Skeletal muscle tissue (tissue), 4 donors: ENCODE measurements around the gene DNAJB13. TPM values are rescaled to one million over a fixed set of nuclear protein-coding genes. Genes with fewer than 3 reads are reported as not detected.

Experiments
- H3K27ac ChIP-seq: one replicate; pipeline ENCODE4 v1.7.0; 2013; ENCODE audit warnings: mild to moderate bottlenecking, low read depth, low read length, inconsistent platforms
- H3K27me3 ChIP-seq, 3 donors: one replicate each; pipeline ENCODE4 v1.7.0; 2013; ENCODE audit warnings: low read length in 3 of 3; ENCODE audit not compliant: control insufficient read depth in 3 of 3, insufficient read depth in 3 of 3
- H3K36me3 ChIP-seq, 3 donors: one replicate each; pipeline ENCODE4 v1.7.0; 2013; ENCODE audit warnings: low read length in 3 of 3; ENCODE audit not compliant: control insufficient read depth in 3 of 3, insufficient read depth in 3 of 3
- H3K4me1 ChIP-seq, 3 donors: one replicate each; pipeline ENCODE4 v1.7.0; 2013; ENCODE audit warnings: low read length in 3 of 3, mild to moderate bottlenecking in 3 of 3; ENCODE audit not compliant: control insufficient read depth in 3 of 3, insufficient read depth in 3 of 3
- H3K4me3 ChIP-seq, 3 donors: one replicate each; pipeline ENCODE4 v1.7.0; 2013; ENCODE audit warnings: low read length in 3 of 3
- H3K9ac ChIP-seq, 3 donors: one replicate each; pipeline ENCODE4 v1.7.0; 2013; ENCODE audit warnings: low read length in 3 of 3, mild to moderate bottlenecking in 3 of 3, moderate library complexity in 2 of 3, low read depth in 1 of 3
- H3K9me3 ChIP-seq, 3 donors: one replicate each; pipeline ENCODE4 v1.7.0; 2013; ENCODE audit warnings: low read length in 3 of 3; ENCODE audit not compliant: control insufficient read depth in 3 of 3
- total RNA-seq: library from RNA; depleted of rRNA; stranded (reverse); fragments of >200 nt; gene quantifications from one replicate; pipeline ENCODE4 v1.2.3, GENCODE V29; 2014
- donor health status: Osteomylitis.

The DNAJB13 gene
- total RNA-seq, 1 donor from 2014 or later: not detected

DNA sequence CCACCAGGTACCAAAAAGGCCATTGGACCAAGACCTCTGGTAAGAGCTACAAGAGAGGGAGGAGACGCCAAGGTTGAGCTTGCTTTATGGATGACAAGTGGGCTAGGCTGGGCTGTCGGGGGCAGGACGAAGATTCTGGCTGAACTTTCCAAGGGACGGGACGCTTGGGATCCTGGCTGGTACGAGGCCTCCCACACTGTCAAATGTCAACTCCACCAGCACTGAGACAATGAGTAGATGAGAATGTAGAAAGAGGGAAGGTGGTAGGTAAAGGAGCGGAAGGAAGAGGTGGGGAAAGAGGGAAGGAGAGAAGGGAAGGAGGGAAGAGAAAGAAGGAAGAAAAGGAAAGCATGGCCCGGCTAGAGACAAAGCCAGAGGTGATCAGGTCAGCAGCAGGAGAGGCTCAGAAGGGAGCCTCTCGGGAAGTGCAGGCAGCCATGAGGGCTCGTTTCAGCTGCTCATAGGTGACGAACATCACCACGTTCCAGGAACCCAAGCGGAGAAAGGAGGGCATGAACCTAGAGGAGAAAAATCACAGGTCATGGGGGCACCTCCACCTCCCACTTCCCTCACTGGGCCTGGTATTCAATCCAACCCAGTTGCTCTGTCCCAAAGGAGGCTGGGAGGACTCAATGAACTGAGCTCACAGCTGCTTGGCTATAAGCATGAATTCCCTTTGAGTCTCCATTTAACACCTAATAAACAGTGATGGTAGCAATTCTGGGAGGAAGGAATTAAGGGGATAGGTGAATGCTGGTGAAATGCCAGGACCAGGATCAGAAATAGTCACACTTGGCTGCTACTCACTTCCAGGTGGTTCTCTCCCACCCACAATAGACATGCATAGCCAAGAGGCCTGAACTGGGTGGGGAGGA, 24.0 kb downstream of the DNAJB13 start:
- Histone ChIP-seq H3K4me1 (peaks cover 0 to 7% (median 2%) of the 10 kb centered on the region in 3 donors), H3K4me3 (no peak overlapping the region), H3K36me3 (peaks cover 44 to 54% (median 52%) of the 10 kb centered on the region in 3 donors), H3K9ac (no peak overlapping the region), H3K27me3 (no peaks in the 10 kb centered on the region), H3K27ac (no peak overlapping the region), H3K9me3 (no peaks in the 10 kb centered on the region)

DNA sequence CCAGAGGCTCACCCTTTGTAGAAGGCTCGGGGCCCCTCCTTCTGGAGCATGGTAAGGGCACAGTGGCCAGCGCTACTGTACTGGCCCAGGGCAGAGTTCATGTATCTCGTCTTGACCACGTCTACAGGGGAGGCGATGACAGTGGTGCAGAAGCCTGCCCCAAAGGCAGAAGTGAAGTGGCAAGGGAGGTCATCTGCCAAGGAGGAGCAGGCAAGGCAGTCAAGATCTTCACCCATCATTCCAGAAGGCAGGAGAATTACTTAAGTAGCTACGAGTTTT, 24.6 kb downstream of the DNAJB13 start:
- no peaks in the 10 kb centered on the region for H3K9me3 ChIP-seq
- peaks cover 48 to 55% (median 54%) of the 10 kb centered on the region in 3 donors for H3K36me3 ChIP-seq
- no peak overlapping the region for H3K9ac ChIP-seq
- no peak overlapping the region for H3K4me3 ChIP-seq
- peaks cover 0 to 11% (median 6%) of the 10 kb centered on the region in 3 donors for H3K4me1 ChIP-seq
- no peak overlapping the region for H3K27ac ChIP-seq
- no peaks in the 10 kb centered on the region for H3K27me3 ChIP-seq

DNA sequence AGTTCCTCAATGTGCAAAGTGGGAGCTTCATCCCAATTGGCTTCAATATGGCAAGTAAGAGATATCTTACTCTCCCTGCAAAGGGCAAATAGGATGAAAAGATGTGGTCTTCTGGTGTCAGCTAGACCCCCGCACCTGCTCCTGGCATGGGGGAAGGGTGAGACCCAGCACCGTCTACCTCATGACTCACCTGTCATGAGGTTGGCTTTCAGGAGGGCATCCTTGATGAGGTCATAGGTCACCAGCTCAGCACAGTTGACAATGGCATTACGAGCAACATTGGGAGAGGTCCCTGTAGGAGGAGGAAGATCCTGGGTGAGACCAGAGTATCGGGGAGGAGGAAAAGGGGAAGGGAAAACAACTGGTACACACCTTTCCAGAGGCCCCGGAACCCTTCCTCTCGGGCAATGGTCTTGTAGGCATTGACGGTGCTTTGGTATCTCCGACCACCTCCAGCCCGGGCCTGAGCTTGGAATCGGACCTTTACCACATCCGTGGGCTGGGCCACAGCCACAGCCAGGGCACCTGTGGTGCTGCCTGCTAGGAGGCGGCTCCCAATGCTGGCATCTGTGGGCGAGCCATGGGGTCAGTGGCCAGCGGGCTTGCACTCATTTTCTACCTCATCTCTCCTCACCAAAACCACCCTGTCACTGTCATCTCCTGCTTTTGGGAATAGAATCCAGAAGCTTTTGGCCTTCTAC, 25.8 kb downstream of the DNAJB13 start:
- Histone ChIP-seq H3K4me3 (no peak overlapping the region), H3K36me3 (peaks cover 52 to 59% (median 58%) of the 10 kb centered on the region in 3 donors), H3K9me3 (no peaks in the 10 kb centered on the region), H3K27me3 (no peaks in the 10 kb centered on the region), H3K4me1 (peaks cover 12 to 17% (median 15%) of the 10 kb centered on the region in 3 donors), H3K9ac (no peak overlapping the region), H3K27ac (no peak overlapping the region)

DNA sequence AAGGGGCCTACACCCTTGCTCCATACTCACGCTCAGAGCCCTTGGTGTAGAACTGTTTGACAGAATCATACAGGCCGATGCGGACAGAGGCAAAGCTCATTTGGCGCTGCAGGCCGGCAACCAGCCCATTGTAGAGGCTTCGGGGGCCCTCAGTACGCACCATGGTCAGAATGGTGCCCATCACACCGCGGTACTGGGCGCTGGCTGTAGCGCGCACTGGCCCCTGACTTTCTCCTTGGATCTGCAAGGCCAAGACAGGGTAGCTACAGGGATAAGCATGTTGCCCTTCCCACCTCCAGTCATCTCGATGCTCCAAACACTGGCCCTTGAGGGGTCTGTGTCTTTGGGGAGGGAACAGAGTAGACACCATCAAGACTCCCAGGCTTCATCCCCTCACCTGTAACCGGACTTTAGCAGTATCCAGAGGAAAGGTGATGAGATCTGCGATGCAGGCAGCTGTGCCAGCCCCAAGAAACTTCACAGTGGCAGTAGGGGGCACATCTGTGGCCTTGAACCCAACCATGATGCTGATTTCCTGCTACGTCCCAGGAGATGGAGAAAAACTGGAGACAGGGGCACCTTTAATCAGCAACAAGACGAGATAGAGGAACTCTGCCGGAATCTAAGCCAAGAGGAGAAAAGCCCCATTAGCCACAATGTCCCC, 27.2 kb downstream of the DNAJB13 start:
- no peak overlapping the region for H3K27ac ChIP-seq

DNA sequence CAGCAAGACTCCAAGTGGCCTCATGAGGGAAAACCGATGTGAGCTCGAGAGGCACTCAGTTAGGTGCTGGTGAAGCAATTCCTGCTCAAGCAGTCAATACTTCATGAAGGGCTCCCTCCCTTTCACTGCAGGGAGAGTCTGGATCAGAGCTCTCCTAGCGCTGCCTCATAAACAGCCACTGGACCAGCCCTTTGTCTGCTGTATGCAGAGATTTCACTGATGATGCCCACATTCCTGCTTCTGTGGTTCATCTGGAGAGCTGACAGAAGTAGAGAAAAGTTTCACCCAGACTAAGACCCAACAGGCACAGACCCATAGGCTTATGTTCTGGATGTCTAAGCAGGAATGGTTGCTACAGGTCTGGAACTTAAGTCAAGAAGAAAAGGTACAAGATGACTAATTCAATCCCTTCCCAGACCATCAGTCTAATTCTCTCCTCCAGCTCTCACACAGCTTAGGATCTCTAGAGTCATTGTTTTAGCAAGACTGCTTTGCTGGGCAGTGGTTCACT, 27.8 kb downstream of the DNAJB13 start:
- peaks cover 52 to 59% (median 58%) of the 10 kb centered on the region in 3 donors for H3K36me3 ChIP-seq
- H3K27ac ChIP-seq: no peak overlapping the region
- H3K4me1 ChIP-seq: peaks cover 21 to 33% (median 30%) of the 10 kb centered on the region in 3 donors
- no peaks in the 10 kb centered on the region for H3K9me3 ChIP-seq
- H3K9ac ChIP-seq: no peak overlapping the region
- H3K27me3 ChIP-seq: no peaks in the 10 kb centered on the region
- H3K4me3 ChIP-seq: no peak overlapping the region

More for the DNA sequence above, 27.2 kb downstream of the DNAJB13 start:
- Histone ChIP-seq H3K4me3 (no peak overlapping the region), H3K27me3 (no peaks in the 10 kb centered on the region), H3K4me1 (peaks cover 18 to 30% (median 25%) of the 10 kb centered on the region in 3 donors), H3K36me3 (peaks cover 52 to 59% (median 58%) of the 10 kb centered on the region in 3 donors), H3K9ac (no peak overlapping the region), H3K9me3 (no peaks in the 10 kb centered on the region)

DNA sequence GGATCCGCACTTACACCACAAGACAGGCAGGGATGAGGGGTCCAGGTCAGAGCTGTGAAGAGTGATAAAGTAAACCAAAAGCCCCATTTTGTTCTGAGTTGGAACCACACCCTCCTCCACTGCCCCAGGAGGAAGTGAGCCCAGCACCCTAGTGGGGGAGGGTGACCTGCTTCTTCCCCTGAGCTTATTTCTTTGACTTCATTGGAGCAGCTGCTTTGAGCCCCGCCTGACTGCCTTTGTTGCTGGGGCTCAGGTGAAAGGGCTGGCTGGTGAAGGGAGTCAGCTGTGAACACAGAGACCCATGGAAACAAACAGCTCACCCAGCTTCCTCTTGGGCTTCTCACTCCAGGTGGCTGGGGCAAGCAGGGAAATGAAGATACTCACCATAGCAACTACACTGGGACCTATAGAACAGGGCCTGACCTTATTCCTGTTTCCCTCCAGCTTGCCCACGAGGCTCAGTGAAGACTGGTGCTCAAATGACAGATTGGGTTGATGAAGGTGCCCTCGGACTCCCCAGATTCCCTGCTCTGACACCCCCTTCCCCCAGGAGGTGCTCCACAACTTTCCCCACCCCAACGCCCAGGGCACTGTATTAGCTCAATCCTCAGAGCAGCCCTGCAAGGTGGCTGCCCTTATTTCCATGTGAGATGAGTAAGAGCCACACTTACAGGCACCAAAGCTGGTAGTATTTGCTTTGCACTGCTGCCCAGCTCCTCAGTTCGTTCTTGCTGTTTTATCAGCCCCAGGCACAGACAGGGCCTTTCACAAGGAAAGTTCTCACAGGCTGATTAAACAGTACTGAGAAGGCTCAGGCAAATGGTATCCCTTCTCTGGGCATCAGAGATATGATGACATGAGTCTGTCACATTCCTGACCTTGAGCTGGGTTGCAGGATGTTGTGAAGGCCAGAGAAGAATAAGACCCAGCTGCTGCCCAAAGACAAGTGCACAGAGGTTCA, 29.5 kb downstream of the DNAJB13 start:
- H3K4me3 ChIP-seq: no peak overlapping the region
- H3K9me3 ChIP-seq: no peaks in the 10 kb centered on the region
- peaks cover 31 to 38% (median 36%) of the 10 kb centered on the region in 3 donors for H3K4me1 ChIP-seq
- no peaks in the 10 kb centered on the region for H3K27me3 ChIP-seq
- H3K27ac ChIP-seq: peak overlapping the region; percentile 94
- H3K9ac ChIP-seq: peak overlapping the region in 1 of 3 donors; percentile 18
- H3K36me3 ChIP-seq: peaks cover 43 to 45% (median 44%) of the 10 kb centered on the region in 3 donors

DNA sequence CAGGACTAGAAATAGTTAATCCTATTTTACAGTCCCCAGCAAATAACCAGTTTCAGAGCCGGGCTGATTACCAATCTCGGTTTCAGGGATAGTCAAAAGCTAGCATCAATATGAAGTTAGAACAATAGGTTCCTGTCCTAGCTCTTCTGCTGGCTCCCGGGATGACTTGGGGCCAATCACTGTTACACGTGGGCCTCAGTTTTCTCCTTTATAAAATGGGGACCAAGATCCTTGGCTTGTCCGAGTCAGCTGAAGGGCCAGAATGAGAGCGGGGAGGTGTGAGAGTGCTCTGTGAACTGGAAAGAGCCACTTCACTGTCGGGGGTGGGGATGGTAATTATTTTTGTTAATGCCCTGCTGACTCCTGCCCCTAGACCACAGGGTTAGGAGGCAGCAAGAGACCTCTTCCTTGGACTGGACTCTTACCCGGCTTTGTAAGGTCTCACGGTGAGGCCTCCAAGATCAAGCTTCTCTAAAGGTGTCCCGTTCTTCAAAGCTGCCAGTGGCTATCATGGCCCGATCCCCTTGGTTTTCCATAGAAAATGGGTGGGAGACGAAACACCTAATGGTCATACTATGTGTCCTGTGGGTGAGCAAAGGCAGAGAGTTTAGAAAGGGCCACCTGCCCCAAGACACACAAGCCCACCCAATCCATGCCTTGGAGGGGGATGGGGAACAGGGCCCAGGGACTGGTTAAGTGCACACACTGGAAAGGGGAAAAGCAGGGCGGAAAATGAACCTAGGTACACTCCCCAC, 30.4 kb downstream of the DNAJB13 start:
- H3K4me1 ChIP-seq: peaks cover 31 to 38% (median 36%) of the 10 kb centered on the region in 3 donors
- H3K9ac ChIP-seq: peak overlapping the region; percentile 86 to 89 (median 87)
- peak overlapping the region; percentile 94 for H3K27ac ChIP-seq
- H3K36me3 ChIP-seq: peaks cover 36 to 39% (median 36%) of the 10 kb centered on the region in 3 donors
- H3K27me3 ChIP-seq: no peaks in the 10 kb centered on the region
- H3K9me3 ChIP-seq: no peaks in the 10 kb centered on the region
- peak overlapping the region; percentile 81 to 95 (median 90) for H3K4me3 ChIP-seq

DNA sequence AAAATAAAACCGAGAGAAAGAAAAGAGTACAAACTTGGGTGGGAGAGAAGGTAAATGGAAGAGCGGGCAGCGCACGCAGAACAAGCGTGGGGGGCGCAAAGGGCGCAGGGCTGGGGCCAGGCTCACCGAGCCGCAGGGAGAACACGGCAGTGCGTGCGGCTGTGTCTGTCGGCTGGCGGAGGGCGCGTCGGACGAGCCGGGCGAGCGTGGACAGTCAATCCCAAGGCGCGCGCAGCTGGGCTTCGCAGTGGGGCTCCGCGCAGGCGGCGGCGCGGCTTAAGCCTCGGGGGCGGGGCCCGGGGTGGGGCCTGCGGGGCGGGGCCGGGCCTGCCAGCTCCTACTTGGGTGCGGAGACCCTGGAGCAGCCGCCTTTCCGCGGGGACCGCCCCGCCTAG, 31.8 kb downstream of the DNAJB13 start, which contains the start of gene UCP2:
Gene UCP2, minus strand, starts transcription at position 249 of the 395 bp plus-strand sequence. CDS start 4,465 bp downstream, outside the sequence.
- H3K9ac ChIP-seq: peak within 1 kb of the TSS; percentile 86 to 94 (median 93)
- no peaks in the 10 kb centered on the region for H3K27me3 ChIP-seq
- peaks cover 23 to 26% (median 25%) of the 10 kb centered on the region in 3 donors for H3K36me3 ChIP-seq
- no peaks in the 10 kb centered on the region for H3K9me3 ChIP-seq
- peak within 1 kb of the TSS; percentile 90 to 95 (median 94) for H3K4me3 ChIP-seq
- H3K27ac ChIP-seq: peak within 1 kb of the TSS; percentile 94
- H3K4me1 ChIP-seq: peaks cover 31 to 38% (median 36%) of the 10 kb centered on the region in 3 donors
